ENCODE measurements around the gene PYGL.

The PYGL gene

DNA sequence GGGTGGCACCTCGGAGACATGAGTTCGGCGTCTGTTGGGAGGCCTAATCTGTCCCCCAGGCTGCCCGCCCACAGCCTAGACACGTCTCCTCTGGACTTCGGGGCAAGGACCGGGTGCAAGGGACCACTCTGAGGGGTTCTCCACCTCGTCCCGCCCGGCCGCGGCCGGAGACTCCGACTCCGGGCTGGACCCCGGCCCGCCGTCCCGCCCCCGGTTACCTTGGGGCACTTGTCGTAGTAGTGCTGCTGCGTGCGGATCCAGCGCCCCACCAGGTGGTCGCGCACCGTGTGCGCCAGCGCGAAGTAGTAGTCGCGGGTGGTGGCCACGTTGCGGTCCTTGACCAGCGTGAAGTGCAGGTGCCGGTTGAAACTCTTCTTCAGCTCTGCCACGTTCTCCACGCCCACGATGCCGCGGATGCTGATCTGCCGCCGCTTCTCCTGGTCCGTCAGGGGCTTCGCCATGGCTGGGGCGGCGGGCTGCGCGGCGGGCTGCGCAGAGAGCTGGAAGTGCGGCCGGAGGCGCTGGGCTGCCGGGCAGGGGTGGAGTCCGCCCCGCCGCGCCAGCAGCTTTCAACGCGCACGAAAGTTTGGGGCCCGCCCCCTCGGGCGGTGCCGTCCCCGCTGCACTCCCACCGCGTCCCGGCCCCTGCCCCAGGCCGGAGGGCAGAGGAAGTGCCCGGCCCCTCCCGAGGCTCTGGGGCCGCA is at the start of gene PYGL (continued):
- TF ChIP-seq ZNF423 (tag by site-specific recombination; IDR thresholded peaks at IDR 0.05) = no peak
- peak; percentile 37; the same call in 1 of the 2 replicates for TF ChIP-seq SCRT2 (tag by site-specific recombination; IDR thresholded peaks at IDR 0.05)
- TF ChIP-seq ZNF132 (tag by site-specific recombination; IDR thresholded peaks at IDR 0.05; ENCODE audit: borderline replicate concordance) = no peak
- no peak for TF ChIP-seq ZNF133 (tag by site-specific recombination; IDR thresholded peaks at IDR 0.05)
- peak; percentile 61; the same call in 1 of the 2 replicates for TF ChIP-seq ZSCAN30 (tag by site-specific recombination; IDR thresholded peaks at IDR 0.05)
- no peak for TF ChIP-seq ZNF548 (tag by site-specific recombination; IDR thresholded peaks at IDR 0.05)
- no peak for TF ChIP-seq MEIS1 (CRISPR knock-in tag; IDR thresholded peaks at IDR 0.05; ENCODE audit: borderline replicate concordance)
- peak; percentile 60 for TF ChIP-seq ZIC2 (tag by site-specific recombination; IDR thresholded peaks at IDR 0.05)
- no peak for TF ChIP-seq HOXD13 (CRISPR knock-in tag; IDR thresholded peaks at IDR 0.05; ENCODE audit: borderline replicate concordance)
- TF ChIP-seq, protein P1, sequence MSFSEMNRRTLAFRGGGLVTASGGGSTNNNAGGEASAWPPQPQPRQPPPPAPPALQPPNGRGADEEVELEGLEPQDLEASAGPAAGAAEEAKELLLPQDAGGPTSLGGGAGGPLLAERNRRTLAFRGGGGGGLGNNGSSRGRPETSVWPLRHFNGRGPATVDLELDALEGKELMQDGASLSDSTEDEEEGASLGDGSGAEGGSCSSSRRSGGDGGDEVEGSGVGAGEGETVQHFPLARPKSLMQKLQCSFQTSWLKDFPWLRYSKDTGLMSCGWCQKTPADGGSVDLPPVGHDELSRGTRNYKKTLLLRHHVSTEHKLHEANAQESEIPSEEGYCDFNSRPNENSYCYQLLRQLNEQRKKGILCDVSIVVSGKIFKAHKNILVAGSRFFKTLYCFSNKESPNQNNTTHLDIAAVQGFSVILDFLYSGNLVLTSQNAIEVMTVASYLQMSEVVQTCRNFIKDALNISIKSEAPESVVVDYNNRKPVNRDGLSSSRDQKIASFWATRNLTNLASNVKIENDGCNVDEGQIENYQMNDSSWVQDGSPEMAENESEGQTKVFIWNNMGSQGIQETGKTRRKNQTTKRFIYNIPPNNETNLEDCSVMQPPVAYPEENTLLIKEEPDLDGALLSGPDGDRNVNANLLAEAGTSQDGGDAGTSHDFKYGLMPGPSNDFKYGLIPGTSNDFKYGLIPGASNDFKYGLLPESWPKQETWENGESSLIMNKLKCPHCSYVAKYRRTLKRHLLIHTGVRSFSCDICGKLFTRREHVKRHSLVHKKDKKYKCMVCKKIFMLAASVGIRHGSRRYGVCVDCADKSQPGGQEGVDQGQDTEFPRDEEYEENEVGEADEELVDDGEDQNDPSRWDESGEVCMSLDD (tag by site-specific recombination; IDR thresholded peaks at IDR 0.05) = peak; percentile 57; the same call in 1 of the 2 replicates
- TF ChIP-seq MZF1 (tag by site-specific recombination; IDR thresholded peaks at IDR 0.05; ENCODE audit: borderline replicate concordance) = no peak
- TF ChIP-seq ZNF530 (tag by site-specific recombination; IDR thresholded peaks at IDR 0.05; ENCODE audit: low read depth) = no peak
- no peak for TF ChIP-seq ZNF555 (tag by site-specific recombination; conservative IDR thresholded peaks at IDR 0.05)
- TF ChIP-seq ZNF792 (tag by site-specific recombination; IDR thresholded peaks at IDR 0.05) = no peak
- no peak for TF ChIP-seq FEZF1 (tag by site-specific recombination; IDR thresholded peaks at IDR 0.05)
- TF ChIP-seq ZNF404 (tag by site-specific recombination; IDR thresholded peaks at IDR 0.05) = no peak
- TF ChIP-seq ZNF148 (tag by site-specific recombination; IDR thresholded peaks at IDR 0.05; ENCODE audit: borderline replicate concordance) = no peak
- no peak for TF ChIP-seq ZNF26 (tag by site-specific recombination; IDR thresholded peaks at IDR 0.05)
- no peak for TF ChIP-seq HOXC10 (CRISPR knock-in tag; IDR thresholded peaks at IDR 0.05)
- no peak for TF ChIP-seq ZNF221 (tag by site-specific recombination; IDR thresholded peaks at IDR 0.05; ENCODE audit: borderline replicate concordance)
- TF ChIP-seq ZNF202 (tag by site-specific recombination; IDR thresholded peaks at IDR 0.05; ENCODE audit: borderline replicate concordance) = no peak
- no peak; the same call in 1 of the 2 replicates for TF ChIP-seq ZNF16 (tag by site-specific recombination; IDR thresholded peaks at IDR 0.05; ENCODE audit: low read depth)
- TF ChIP-seq SP3 (tag by site-specific recombination; IDR thresholded peaks at IDR 0.05) = peak; percentile 53
- no peak for TF ChIP-seq ZNF704 (tag by site-specific recombination; IDR thresholded peaks at IDR 0.05)
- TF ChIP-seq ZBTB20 (tag by site-specific recombination; IDR thresholded peaks at IDR 0.05) = no peak
- TF ChIP-seq ZFP69B (tag by site-specific recombination; IDR thresholded peaks at IDR 0.05) = peak; percentile 9; the same call in 1 of the 2 replicates
- no peak for TF ChIP-seq REST (tag by site-specific recombination; IDR thresholded peaks at IDR 0.05)
- peak; percentile 0 for TF ChIP-seq ZEB2 (tag by site-specific recombination; IDR thresholded peaks at IDR 0.05)
- TF ChIP-seq ZNF600 (tag by site-specific recombination; IDR thresholded peaks at IDR 0.05) = no peak
- TF ChIP-seq ZNF596 (tag by site-specific recombination; IDR thresholded peaks at IDR 0.05) = no peak
